Right lobe of liver (tissue), 6 donors: ENCODE results near the gene TRIM2. TPM values are rescaled to one million over a fixed set of nuclear protein-coding genes. Genes with fewer than 3 reads are reported as not detected.

Experiments used
- ATAC-seq, 4 donors: fragments of 200-7000 bp; cut with Tn5 transposase; one replicate each; pipeline ENCODE4 v1.9.1; 2020; ENCODE audit warnings: mild to moderate bottlenecking in 4 of 4, moderate library complexity in 4 of 4
- DNase-seq, 3 donors: peaks; one replicate each; pipeline ENCODE4 v3.0.0-alpha.2; 2020
- H3K27ac ChIP-seq, 3 donors: fragments of 200-600 bp; one replicate each; pipeline ENCODE4 v1.8.0; 2022
- H3K27me3 ChIP-seq, 2 donors: fragments of 200-600 bp; one replicate each; pipeline ENCODE4 v1.8.0; 2022
- H3K36me3 ChIP-seq, 4 donors: fragments of 200-600 bp; sonication (generic) in 1 of 4; one replicate each; pipeline versions ENCODE4 v1.5.1 to v1.8.0; 2017 to 2022; ENCODE audit warnings: control low read depth in 1 of 4
- H3K4me1 ChIP-seq, 4 donors: fragments of 200-600 bp; sonication (generic) in 1 of 4; one replicate each; pipeline versions ENCODE4 v1.5.1 to v1.8.0; 2017 to 2022; ENCODE audit warnings: control low read depth in 1 of 4
- H3K4me3 ChIP-seq, 3 donors: fragments of 200-600 bp; one replicate each; pipeline ENCODE4 v1.8.0; 2022
- H3K9me3 ChIP-seq, 4 donors: fragments of 200-600 bp; sonication (generic) in 1 of 4; one replicate each; pipeline versions ENCODE4 v1.5.1 to v1.8.0; 2017 to 2022; ENCODE audit warnings: control low read depth in 1 of 4
- POLR2A ChIP-seq: fragments of 450-650 bp; IDR thresholded peaks from one replicate; pipeline ENCODE4 v1.6.1; 2017; ENCODE audit warnings: antibody characterized with exemption, mild to moderate bottlenecking
- WGBS: methylation state at CpG from one replicate; pipeline ENCODE4 v1.1.6; 2018; ENCODE audit warnings: low coverage, low lambda C conversion rate; ENCODE audit not compliant: insufficient coverage; ENCODE audit errors: missing lambda C conversion rate; 5-methylcytosine and 5-hydroxymethylcytosine counted together
- intact Hi-C, 2 donors: fragments of 100-400 bp; cut with DNase I; formaldehyde crosslinking; loops; one replicate each; pipeline versions ENCODE4 v1.11.2 to v1.14.1; 2022
- total RNA-seq, 6 experiments: library from RNA; depleted of rRNA in 2 of 6; stranded (reverse); fragments of >200 nt in 2 of 6; fragmentation: NEBNext Ultra II Directional in 3 of 6; extraction: Animal tissue kit (Norgen Biotek cat#: 25700) in 3 of 6; gene quantifications; one replicate each; pipeline versions ENCODE4 v1.1.0 to v1.2.4, GENCODE V29; 2016 to 2023
- TF ChIP-seq, protein P1 (sequence below), 4 donors: fragments of 200-600 bp in 3 of 4; fragments of 450-650 bp in 1 of 4; IDR thresholded peaks; one replicate each; pipeline versions ENCODE4 v1.5.1 to v1.8.0; 2016 to 2022; ENCODE audit warnings: antibody characterized with exemption in 4 of 4, mild to moderate bottlenecking in 2 of 4
- donor health status: DM: no; HTN: yes; CAD: no.
- donor health status: DM: no; HTN: no; CAD: no.
- donor health status: DM: no; HTN: no; CAD: no.
- donor health status: DM: no; HTN: yes; CAD: no.
- donor health status: DM: no; HTN: yes; CAD: no.

TRIM2 gene
- total RNA-seq, 6 experiments from 2014 or later, result 8.9 to 17.5 (median 10.0) TPM

DNA sequence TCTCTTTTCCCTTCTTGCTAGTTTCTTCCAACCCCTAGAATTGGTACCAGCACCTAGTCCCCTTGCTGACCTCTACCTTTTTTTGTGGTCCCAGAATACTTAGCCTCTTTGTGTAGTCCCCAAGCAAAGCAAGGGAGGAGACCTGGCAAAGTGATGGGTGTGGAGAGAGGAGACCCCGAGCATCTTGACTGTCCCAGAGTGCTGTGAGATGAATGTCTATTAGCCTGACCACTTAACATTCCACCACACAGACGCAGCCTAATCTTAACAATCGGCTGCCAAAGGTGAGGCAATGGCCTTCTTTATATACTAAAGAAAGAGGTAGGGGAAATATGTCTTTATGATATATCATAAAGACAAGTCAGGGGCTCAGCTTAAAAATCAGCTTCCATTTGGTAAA lies 55.9 kb downstream of the TRIM2 start:
- H3K27me3 ChIP-seq, result no peaks in the 10 kb centered on the region
- DNase-seq (no peak), ATAC-seq (no peak)
- intact Hi-C loops, result no loop called here
- peaks cover 0 to 7% (median 0%) of the 10 kb centered on the region in 4 donors for H3K9me3 ChIP-seq
- WGBS, result 94% methylated on average over 3 of the region's 3 CpGs
- no peak overlapping the region for H3K4me3 ChIP-seq
- no peaks in the 10 kb centered on the region for H3K36me3 ChIP-seq
- no peak overlapping the region for H3K27ac ChIP-seq
- H3K4me1 ChIP-seq, result no peaks in the 10 kb centered on the region
- no peak for TF ChIP-seq POLR2A

DNA sequence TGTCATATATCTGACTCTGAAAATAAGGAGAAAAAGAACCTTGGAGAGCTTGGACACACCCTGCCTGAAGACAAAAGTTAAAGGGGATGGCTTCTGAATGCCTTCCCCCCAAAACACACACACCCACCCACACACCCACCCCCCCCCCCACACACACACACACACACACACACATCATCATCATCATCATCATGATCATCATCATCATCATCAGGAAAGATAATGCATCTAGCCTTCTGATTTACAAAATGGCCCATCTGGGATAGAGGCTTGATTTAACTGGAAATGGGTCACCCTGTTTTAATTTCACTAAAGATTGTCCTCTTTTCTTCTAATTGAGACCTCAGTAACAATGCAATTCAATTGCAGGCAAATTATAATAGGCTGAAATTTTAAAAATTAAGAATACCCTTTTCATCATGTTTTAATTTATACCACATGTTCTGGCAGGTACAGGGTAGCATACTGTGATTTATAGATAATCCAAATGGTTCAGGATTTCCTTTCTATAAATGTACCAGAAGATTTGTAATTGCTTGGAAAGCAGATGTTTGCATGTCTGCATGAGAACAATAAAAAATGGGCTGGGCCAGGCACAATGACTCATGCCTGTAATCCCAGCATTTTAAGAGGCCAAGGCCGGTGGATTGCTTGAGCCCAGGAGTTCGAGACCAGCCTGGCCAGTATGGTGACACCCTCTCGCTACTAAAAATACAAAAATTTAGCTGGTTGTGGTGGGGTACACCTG lies 56.5 kb downstream of the TRIM2 start:
- H3K4me1 ChIP-seq, result no peaks in the 10 kb centered on the region
- H3K27me3 ChIP-seq, result no peaks in the 10 kb centered on the region
- H3K27ac ChIP-seq, result no peak overlapping the region
- H3K4me3 ChIP-seq, result no peak overlapping the region
- no peak for ATAC-seq
- WGBS, result 59% methylated on average over 3 of the region's 3 CpGs
- peaks cover 0 to 7% (median 0%) of the 10 kb centered on the region in 4 donors for H3K9me3 ChIP-seq
- H3K36me3 ChIP-seq, result no peaks in the 10 kb centered on the region
- no peak for DNase-seq
- no peak for TF ChIP-seq POLR2A
- TF ChIP-seq, protein P1, sequence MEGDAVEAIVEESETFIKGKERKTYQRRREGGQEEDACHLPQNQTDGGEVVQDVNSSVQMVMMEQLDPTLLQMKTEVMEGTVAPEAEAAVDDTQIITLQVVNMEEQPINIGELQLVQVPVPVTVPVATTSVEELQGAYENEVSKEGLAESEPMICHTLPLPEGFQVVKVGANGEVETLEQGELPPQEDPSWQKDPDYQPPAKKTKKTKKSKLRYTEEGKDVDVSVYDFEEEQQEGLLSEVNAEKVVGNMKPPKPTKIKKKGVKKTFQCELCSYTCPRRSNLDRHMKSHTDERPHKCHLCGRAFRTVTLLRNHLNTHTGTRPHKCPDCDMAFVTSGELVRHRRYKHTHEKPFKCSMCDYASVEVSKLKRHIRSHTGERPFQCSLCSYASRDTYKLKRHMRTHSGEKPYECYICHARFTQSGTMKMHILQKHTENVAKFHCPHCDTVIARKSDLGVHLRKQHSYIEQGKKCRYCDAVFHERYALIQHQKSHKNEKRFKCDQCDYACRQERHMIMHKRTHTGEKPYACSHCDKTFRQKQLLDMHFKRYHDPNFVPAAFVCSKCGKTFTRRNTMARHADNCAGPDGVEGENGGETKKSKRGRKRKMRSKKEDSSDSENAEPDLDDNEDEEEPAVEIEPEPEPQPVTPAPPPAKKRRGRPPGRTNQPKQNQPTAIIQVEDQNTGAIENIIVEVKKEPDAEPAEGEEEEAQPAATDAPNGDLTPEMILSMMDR (IDR thresholded peaks at IDR 0.05), result no peak
- intact Hi-C loops, result no loop called here

DNA sequence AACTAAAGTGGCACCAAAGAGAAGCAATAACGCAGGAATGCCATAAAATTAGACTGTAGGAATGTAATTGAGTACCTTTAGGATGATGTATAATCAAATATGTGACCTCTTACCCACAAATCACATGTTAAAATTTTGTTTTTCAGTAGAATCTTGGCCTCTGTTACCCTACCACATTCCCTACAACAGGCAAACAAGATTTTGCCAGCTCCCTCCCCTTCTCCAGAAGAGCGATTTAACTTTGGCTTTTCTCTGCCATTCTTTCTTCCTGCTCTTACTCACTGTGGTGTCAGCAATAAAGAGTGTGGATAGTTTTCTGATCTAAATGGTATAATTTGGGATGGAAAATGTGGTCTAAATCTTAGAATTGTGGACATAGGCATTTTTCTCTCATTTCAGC lies 57.2 kb downstream of the TRIM2 start:
- intact Hi-C loops, result no loop called here
- no peaks in the 10 kb centered on the region for H3K36me3 ChIP-seq
- DNase-seq, result no peak

DNA sequence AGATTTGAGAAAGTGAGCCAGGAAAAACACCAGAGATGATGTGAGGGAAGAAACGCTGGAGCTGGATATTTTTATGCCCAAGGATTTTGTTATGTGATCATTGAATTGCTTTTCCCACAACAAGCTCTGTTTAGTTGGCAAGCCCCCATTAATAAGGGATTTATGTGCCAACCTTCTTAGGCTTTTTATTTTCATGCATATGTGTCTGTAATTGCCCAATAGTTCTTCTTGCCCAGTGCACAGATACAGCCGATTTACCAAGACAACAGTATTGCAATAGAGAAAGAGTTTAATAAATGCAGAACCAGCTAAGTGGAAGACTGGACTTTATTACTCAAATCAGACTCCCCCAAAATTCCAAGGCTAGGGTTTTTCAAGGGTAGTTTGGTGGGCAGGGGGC lies 57.7 kb downstream of the TRIM2 start:
- no peak for DNase-seq
- no peak overlapping the region for H3K27ac ChIP-seq
- H3K4me1 ChIP-seq, result peaks cover 0 to 6% (median 0%) of the 10 kb centered on the region in 4 donors
- 76% methylated on average over 2 of the region's 2 CpGs for WGBS
- H3K27me3 ChIP-seq, result no peaks in the 10 kb centered on the region
- no peak for ATAC-seq
- H3K36me3 ChIP-seq, result no peaks in the 10 kb centered on the region
- TF ChIP-seq, protein P1 (IDR thresholded peaks at IDR 0.05), result no peak
- TF ChIP-seq POLR2A, result no peak
- no peak overlapping the region for H3K4me3 ChIP-seq
- H3K9me3 ChIP-seq, result peaks cover 0 to 7% (median 0%) of the 10 kb centered on the region in 4 donors
- intact Hi-C loops, result no loop called here

More for the DNA sequence above, 57.2 kb downstream of the TRIM2 start:
- ATAC-seq, result no peak
- Histone ChIP-seq H3K4me1 (peaks cover 0 to 2% (median 0%) of the 10 kb centered on the region in 4 donors), H3K9me3 (peaks cover 0 to 7% (median 0%) of the 10 kb centered on the region in 4 donors), H3K4me3 (no peak overlapping the region), H3K27ac (no peak overlapping the region), H3K27me3 (no peaks in the 10 kb centered on the region)
- WGBS, result 87% methylated on average over 2 of the region's 2 CpGs
- TF ChIP-seq POLR2A, result no peak

DNA sequence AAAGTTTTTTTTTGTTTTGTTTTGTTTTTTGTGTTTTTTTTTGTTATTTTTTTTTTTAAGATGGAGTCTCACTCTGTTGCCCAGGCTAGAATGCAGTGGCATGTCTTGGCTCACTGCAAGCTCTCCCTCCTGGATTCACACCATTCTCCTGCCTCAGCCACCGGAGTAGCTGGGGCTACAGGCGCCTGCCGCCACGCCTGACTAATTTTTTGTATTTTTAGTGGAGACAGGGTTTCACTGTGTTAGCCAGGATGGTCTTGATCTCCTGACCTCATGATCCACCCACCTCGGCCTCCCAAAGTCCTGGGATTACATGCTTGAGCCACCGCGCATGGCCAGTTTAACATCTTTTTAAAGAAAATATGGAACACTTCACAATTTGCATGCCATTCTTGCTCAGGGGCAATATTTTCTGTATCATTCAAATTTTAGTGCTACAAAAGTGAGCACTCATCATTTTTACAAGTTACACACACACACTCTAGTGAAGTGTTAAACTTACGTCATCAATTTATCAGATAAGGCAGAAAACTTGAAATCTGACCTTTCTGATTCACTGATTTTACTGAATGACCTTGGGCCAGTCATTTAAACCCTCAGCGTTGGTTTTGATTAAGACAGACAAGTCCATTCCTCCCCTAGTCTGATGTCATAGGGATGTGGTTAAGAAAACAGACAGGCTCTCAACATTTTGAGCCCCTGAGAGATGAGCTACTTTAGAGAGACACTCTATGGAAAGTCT lies 61.2 kb downstream of the TRIM2 start:
- Histone ChIP-seq H3K27me3 (no peaks in the 10 kb centered on the region), H3K4me1 (peaks cover 0 to 34% (median 14%) of the 10 kb centered on the region in 4 donors), H3K9me3 (peaks cover 0 to 7% (median 0%) of the 10 kb centered on the region in 4 donors), H3K36me3 (no peaks in the 10 kb centered on the region), H3K27ac (no peak overlapping the region), H3K4me3 (no peak overlapping the region)
- DNase-seq (no peak), ATAC-seq (no peak)
- intact Hi-C loops, result no loop called here
- TF ChIP-seq, protein P1 (IDR thresholded peaks at IDR 0.05), result no peak
- no peak for TF ChIP-seq POLR2A
- WGBS, result 82% methylated on average over 6 of the region's 9 CpGs
